ENCODE measurements around the gene LSMEM2. TPM values are rescaled to one million over a fixed set of nuclear protein-coding genes. Genes with fewer than 3 reads are reported as not detected.

The LSMEM2 gene
- total RNA-seq, 1 experiment from 2014 or later: 0.57 TPM

DNA sequence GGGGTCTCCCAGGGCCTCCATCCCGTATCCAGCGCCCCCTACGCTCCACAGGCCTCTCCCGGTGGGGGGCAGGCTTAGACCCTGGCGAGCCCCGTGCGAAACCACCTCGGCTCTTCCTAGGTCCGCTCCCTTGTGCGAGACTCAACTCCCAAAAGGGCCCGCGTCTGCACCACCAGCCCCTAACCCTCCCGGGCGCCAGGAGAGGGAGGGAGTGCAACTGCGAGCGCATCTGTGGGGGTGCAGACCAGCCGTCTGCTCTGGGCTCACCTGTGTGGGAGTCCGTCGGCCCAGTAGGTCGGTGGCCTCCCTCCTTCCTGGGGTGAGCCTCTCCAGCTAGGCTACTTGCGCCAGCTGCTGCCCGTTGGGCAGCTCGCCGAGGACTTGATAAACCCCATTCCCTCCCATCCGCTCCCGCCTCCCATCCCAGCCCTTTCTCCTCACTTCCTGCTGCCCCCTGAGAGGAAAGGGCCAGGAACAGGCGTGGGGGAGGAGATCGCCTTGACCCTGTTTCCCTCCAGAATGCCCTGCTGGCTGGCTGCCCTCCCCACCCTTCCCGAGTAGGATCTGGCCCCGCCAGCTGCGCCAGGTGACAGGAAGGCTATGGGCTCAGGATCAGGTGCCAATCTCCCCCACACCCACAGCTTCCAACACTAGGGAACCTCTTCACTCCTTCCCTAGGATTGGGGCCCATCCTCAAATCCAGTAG, 43.7 kb downstream of the LSMEM2 start, which contains the start of gene HYAL2 (continued):
- no peak for TF ChIP-seq ARID4B (CRISPR knock-in tag; IDR thresholded peaks at IDR 0.05; ENCODE audit: borderline replicate concordance)
- peak; percentile 70; the same call in 1 of the 2 replicates for TF ChIP-seq KAT7 (CRISPR knock-in tag; IDR thresholded peaks at IDR 0.05; ENCODE audit: borderline replicate concordance)
- TF ChIP-seq EMX1 (CRISPR knock-in tag; IDR thresholded peaks at IDR 0.05): no peak
- TF ChIP-seq ZNF121 (CRISPR knock-in tag; IDR thresholded peaks at IDR 0.05): no peak
- no peak for TF ChIP-seq SMAD3 (CRISPR knock-in tag; IDR thresholded peaks at IDR 0.05; ENCODE audit: borderline replicate concordance)
- TF ChIP-seq TEAD1 (CRISPR knock-in tag; IDR thresholded peaks at IDR 0.05): no peak
- no peak for TF ChIP-seq ZNF263 (CRISPR knock-in tag; IDR thresholded peaks at IDR 0.05; ENCODE audit: low read depth)
- TF ChIP-seq, protein P1, sequence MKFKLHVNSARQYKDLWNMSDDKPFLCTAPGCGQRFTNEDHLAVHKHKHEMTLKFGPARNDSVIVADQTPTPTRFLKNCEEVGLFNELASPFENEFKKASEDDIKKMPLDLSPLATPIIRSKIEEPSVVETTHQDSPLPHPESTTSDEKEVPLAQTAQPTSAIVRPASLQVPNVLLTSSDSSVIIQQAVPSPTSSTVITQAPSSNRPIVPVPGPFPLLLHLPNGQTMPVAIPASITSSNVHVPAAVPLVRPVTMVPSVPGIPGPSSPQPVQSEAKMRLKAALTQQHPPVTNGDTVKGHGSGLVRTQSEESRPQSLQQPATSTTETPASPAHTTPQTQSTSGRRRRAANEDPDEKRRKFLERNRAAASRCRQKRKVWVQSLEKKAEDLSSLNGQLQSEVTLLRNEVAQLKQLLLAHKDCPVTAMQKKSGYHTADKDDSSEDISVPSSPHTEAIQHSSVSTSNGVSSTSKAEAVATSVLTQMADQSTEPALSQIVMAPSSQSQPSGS (CRISPR knock-in tag; IDR thresholded peaks at IDR 0.05; ENCODE audit: borderline replicate concordance, low read depth): no peak
- no peak for TF ChIP-seq JUN (CRISPR knock-in tag; IDR thresholded peaks at IDR 0.05)
- TF ChIP-seq CTCF (IDR thresholded peaks at IDR 0.05): no peak
- no peak for TF ChIP-seq ZNF396 (CRISPR knock-in tag; IDR thresholded peaks at IDR 0.05; ENCODE audit: borderline replicate concordance)
- no peak for TF ChIP-seq USF2 (CRISPR knock-in tag; IDR thresholded peaks at IDR 0.05)
- TF ChIP-seq, protein P2, sequence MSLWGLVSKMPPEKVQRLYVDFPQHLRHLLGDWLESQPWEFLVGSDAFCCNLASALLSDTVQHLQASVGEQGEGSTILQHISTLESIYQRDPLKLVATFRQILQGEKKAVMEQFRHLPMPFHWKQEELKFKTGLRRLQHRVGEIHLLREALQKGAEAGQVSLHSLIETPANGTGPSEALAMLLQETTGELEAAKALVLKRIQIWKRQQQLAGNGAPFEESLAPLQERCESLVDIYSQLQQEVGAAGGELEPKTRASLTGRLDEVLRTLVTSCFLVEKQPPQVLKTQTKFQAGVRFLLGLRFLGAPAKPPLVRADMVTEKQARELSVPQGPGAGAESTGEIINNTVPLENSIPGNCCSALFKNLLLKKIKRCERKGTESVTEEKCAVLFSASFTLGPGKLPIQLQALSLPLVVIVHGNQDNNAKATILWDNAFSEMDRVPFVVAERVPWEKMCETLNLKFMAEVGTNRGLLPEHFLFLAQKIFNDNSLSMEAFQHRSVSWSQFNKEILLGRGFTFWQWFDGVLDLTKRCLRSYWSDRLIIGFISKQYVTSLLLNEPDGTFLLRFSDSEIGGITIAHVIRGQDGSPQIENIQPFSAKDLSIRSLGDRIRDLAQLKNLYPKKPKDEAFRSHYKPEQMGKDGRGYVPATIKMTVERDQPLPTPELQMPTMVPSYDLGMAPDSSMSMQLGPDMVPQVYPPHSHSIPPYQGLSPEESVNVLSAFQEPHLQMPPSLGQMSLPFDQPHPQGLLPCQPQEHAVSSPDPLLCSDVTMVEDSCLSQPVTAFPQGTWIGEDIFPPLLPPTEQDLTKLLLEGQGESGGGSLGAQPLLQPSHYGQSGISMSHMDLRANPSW (CRISPR knock-in tag; conservative IDR thresholded peaks at IDR 0.05; ENCODE audit: low read depth): no peak
- TF ChIP-seq NR3C1 (CRISPR knock-in tag; conservative IDR thresholded peaks at IDR 0.05; ENCODE audit: low read depth): no peak
- TF ChIP-seq ZNF232 (CRISPR knock-in tag; IDR thresholded peaks at IDR 0.05): no peak
- TF ChIP-seq SMAD4 (CRISPR knock-in tag; IDR thresholded peaks at IDR 0.05): no peak
- no peak for TF ChIP-seq USF1 (CRISPR knock-in tag; IDR thresholded peaks at IDR 0.05)
- TF ChIP-seq AR (CRISPR knock-in tag; IDR thresholded peaks at IDR 0.05): no peak
- no peak for TF ChIP-seq NFE2L1 (CRISPR knock-in tag; IDR thresholded peaks at IDR 0.05)
- TF ChIP-seq PRDM15 (CRISPR knock-in tag; IDR thresholded peaks at IDR 0.05): peak; percentile 64; the same call in 1 of the 2 replicates

Data from WTC11 (cell line).